OCI-LY1 (cell line): Measurements from ENCODE around the gene ZNF524.

ENCODE experiments used
- CTCF ChIP-seq: fragments of 200-600 bp; sonication (generic), shearing (Covaris generic); IDR thresholded peaks from 2 replicates; pipeline ENCODE4 v1.5.1; 2017; ENCODE audit warnings: mild to moderate bottlenecking, antibody characterized with exemption, low read length, moderate library complexity, mixed read lengths
- EZH2 ChIP-seq: fragments of 200-600 bp; sonication (generic), shearing (Covaris generic); IDR thresholded peaks from 2 replicates; pipeline ENCODE4 v1.8.0; 2017; ENCODE audit warnings: borderline replicate concordance, mixed run types, mild to moderate bottlenecking, antibody characterized with exemption, low read length, moderate library complexity, mixed read lengths

- TF ChIP-seq EZH2 (no peak), CTCF (no peak)
Measured at GRCh38 chr19:55600662-55601028, 557 bp downstream of the ZNF524 start.
